ENCODE results near the gene UTS2R. TPM values are rescaled to one million over a fixed set of nuclear protein-coding genes. Genes with fewer than 3 reads are reported as not detected.
"Not testable (repeated sequence)": the region's sequence is repeated elsewhere in the genome, so short reads cannot be mapped to it uniquely, and the experiment has no call there.

UTS2R gene
- total RNA-seq, 1 donor from 2014 or later = 6.5 TPM

DNA sequence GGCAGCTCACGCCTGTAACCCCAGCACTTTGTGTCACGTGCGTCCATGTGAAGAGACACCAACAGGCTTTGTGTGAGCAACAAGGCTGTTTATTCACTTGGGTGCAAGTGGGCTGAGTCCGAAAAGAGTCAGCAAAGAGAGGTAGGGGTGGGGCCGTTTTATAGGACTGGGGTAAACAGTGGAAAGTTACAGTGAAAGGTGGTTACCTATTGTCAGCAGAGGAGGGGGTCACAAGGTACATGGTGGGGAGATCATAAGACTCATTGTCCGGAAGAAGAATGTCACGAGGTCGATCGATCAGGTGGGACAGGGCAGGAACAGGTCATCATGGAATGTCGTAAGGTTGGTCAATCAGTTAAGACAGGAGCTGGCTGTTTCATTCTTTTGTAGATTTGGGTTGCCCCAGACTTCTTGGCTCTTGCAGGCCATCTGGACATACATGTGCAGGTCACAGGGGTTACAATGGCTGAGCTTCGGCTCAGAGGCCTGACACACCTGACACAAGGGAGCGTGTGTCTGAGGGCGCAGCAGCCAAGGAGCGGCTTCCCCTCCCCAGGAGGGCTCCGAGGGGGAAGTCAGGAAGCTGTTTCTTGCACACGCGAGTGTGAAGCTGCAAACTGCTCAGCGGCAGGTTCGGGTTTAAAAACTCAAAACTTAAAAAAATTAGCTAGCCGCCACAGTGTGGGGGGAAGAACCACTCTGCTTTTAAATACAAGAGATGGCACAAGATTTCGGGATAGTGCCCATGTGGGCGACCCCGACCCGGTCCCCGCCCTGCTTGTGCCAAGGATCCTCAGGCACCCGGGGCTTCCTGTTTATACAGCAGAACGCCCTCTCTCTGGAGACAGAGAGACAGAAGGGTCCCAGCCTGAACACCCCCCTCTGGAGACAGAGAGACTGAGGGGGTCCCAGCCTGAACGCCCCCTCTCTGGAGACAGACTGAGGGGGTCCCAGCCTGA is 24.9 kb upstream of the UTS2R start:
- Mint-ChIP-seq H3K9me3 (no peaks in the 10 kb centered on the region), H3K36me3 (peaks cover 2% of the 10 kb centered on the region), H3K4me3 (no peak overlapping the region), H3K27ac (peak overlapping the region; percentile 77), H3K27me3 (ENCODE audit: low read depth) (no peaks in the 10 kb centered on the region), H3K4me1 (peaks cover 28% of the 10 kb centered on the region)
- no peak for TF ChIP-seq CTCF (IDR thresholded peaks at IDR 0.05; ENCODE audit: unreplicated experiment)
- DNase-seq (ENCODE audit: low spot score in 2 of 2, unreplicated experiment in 2 of 2) = no peak

DNA sequence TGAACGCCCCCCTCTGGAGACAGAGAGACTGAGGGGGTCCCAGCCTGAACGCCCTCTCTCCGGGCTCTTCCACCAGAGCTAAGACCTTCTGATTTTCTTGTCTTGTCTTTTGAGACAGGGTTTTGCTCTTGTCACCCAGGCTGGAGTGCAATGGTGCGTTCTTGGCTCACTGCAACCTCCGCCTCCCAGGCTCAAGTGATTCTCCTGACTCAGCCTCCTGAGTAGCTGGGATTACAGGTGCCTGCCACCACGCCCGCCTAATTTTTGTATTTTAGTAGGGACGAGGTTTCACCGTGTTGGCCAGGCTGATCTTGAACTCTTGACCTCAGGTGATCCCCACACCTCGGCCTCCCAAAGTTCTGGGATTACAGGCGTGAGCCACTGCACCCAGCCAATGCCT is 23.6 kb upstream of the UTS2R start:
- Mint-ChIP-seq H3K27ac (peak overlapping the region; percentile 53), H3K4me1 (peaks cover 31% of the 10 kb centered on the region)
- not testable (repeated sequence) for DNase-seq (ENCODE audit: low spot score in 2 of 2, unreplicated experiment in 2 of 2); H3K27me3 Mint-ChIP-seq (ENCODE audit: low read depth); H3K9me3 Mint-ChIP-seq; H3K4me3 Mint-ChIP-seq; H3K36me3 Mint-ChIP-seq

DNA sequence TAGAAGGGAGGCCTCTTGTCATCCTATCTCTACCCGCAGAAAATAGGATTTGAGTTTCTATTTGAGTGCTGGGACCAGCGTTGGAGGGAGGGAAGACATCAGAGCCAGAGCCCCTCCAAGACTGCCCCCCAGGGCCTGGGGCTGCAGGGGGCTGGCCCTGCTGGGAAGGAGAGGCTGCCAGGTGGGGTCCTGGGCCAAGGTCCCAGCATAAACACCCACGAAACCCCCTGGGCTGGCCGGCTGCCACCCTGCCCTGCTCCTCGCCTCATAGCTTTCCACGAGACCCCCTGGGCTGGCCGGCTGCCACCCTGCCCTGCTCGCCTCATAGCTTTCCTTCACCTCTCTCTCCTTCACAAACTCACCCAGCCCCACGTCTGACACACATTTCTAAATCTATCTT is 23.1 kb upstream of the UTS2R start:
- H3K36me3 Mint-ChIP-seq = no peaks in the 10 kb centered on the region
- no peaks in the 10 kb centered on the region for H3K9me3 Mint-ChIP-seq
- no peak for DNase-seq (ENCODE audit: low spot score in 2 of 2, unreplicated experiment in 2 of 2)
- H3K4me3 Mint-ChIP-seq = no peak overlapping the region
- H3K4me1 Mint-ChIP-seq = peaks cover 31% of the 10 kb centered on the region
- no peaks in the 10 kb centered on the region for H3K27me3 Mint-ChIP-seq (ENCODE audit: low read depth)
- no peak for TF ChIP-seq CTCF (IDR thresholded peaks at IDR 0.05; ENCODE audit: unreplicated experiment)
- H3K27ac Mint-ChIP-seq = peak overlapping the region; percentile 93

GRCh38 chr17:82348866-82349265 is 22.7 kb upstream of the UTS2R start:
- no peak for DNase-seq (ENCODE audit: low spot score in 2 of 2, unreplicated experiment in 2 of 2)
- peaks cover 31% of the 10 kb centered on the region for H3K4me1 Mint-ChIP-seq
- no peak for TF ChIP-seq CTCF (IDR thresholded peaks at IDR 0.05; ENCODE audit: unreplicated experiment)
- no peaks in the 10 kb centered on the region for H3K9me3 Mint-ChIP-seq
- H3K27ac Mint-ChIP-seq = peak overlapping the region; percentile 93
- H3K27me3 Mint-ChIP-seq (ENCODE audit: low read depth) = no peaks in the 10 kb centered on the region
- H3K36me3 Mint-ChIP-seq = no peaks in the 10 kb centered on the region
- peak overlapping the region; percentile 28 for H3K4me3 Mint-ChIP-seq

DNA sequence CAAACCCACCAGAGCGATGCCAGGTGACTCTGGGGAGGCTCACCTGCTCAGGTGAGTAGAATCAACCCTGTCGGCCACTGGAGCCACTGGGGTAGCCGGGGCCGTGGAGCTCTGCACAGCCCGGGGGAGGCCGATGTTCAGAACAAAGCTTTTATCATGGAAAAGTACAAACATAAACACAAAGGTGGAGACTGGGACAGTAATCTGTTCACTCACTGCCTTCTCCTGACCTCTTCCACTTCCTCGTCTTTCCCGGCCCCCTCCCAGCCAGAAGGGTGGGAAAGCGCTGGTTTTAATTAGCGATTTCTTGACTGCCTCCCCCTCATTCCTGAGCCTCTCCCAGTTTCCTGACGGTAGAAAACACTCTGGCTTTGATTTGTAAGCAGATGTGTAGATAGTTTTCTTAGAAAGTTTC is 22.3 kb upstream of the UTS2R start:
- H3K27ac Mint-ChIP-seq = peak overlapping the region; percentile 93
- no peaks in the 10 kb centered on the region for H3K9me3 Mint-ChIP-seq
- H3K4me1 Mint-ChIP-seq = peaks cover 30% of the 10 kb centered on the region
- peak overlapping the region; percentile 28 for H3K4me3 Mint-ChIP-seq
- H3K27me3 Mint-ChIP-seq (ENCODE audit: low read depth) = no peaks in the 10 kb centered on the region
- DNase-seq (ENCODE audit: low spot score in 2 of 2, unreplicated experiment in 2 of 2) = no peak
- H3K36me3 Mint-ChIP-seq = no peaks in the 10 kb centered on the region
- TF ChIP-seq CTCF (IDR thresholded peaks at IDR 0.05; ENCODE audit: unreplicated experiment) = no peak

- no peak for DNase-seq (ENCODE audit: low spot score in 2 of 2, unreplicated experiment in 2 of 2)
- H3K36me3 Mint-ChIP-seq = no peaks in the 10 kb centered on the region
- no peak overlapping the region for H3K4me3 Mint-ChIP-seq
- H3K4me1 Mint-ChIP-seq = peaks cover 25% of the 10 kb centered on the region
- no peaks in the 10 kb centered on the region for H3K9me3 Mint-ChIP-seq
- H3K27ac Mint-ChIP-seq = no peak overlapping the region
- H3K27me3 Mint-ChIP-seq (ENCODE audit: low read depth) = no peaks in the 10 kb centered on the region
- TF ChIP-seq CTCF (IDR thresholded peaks at IDR 0.05; ENCODE audit: unreplicated experiment) = no peak
These were observed 21.2 kb upstream of the UTS2R start for GRCh38 chr17:82350182-82351030.
